HAP-1 (cell line): Measurements from ENCODE around the gene DCLK1.
"Not testable (repeated sequence)": the region's sequence is repeated elsewhere in the genome, so short reads cannot be mapped to it uniquely, and the experiment has no call there.

Experiments used
- DNase-seq, 2 experiments: peaks; one replicate each; pipeline ENCODE4 v3.0.0-alpha.2; 2016 to 2020; ENCODE audit warnings: low spot score in 2 of 2
- H3K27me3 ChIP-seq: fragments of 250-450 bp; sonication (Bioruptor Pico); 2 replicates; pipeline ENCODE4 v1.5.1; 2020; ENCODE audit warnings: low read depth, mild to moderate bottlenecking, moderate library complexity
- H3K36me3 ChIP-seq: fragments of 250-450 bp; sonication (Bioruptor Pico); replicated peaks from 2 replicates; pipeline ENCODE4 v1.5.1; 2020; ENCODE audit warnings: mild to moderate bottlenecking
- H3K4me1 ChIP-seq: fragments of 250-450 bp; sonication (Bioruptor Pico); 2 replicates; pipeline ENCODE4 v1.5.1; 2020; ENCODE audit warnings: mild to moderate bottlenecking
- H3K4me3 ChIP-seq: fragments of 250-450 bp; sonication (Bioruptor Pico); 2 replicates; pipeline ENCODE4 v1.5.1; 2020; ENCODE audit warnings: mild to moderate bottlenecking, moderate library complexity
- H3K9me3 ChIP-seq: fragments of 250-450 bp; sonication (Bioruptor Pico); 2 replicates; pipeline ENCODE4 v1.5.1; 2020; ENCODE audit warnings: mild to moderate bottlenecking, moderate library complexity
- in situ Hi-C: fragments of 300-500 bp; cut with MboI; formaldehyde crosslinking; loops from 3 replicates; pipeline ENCODE4 v1.14.3; 2020; ENCODE audit warnings: low sequenced_read_pairs, inconsistent platforms, mixed read lengths

Gene DCLK1

DNA sequence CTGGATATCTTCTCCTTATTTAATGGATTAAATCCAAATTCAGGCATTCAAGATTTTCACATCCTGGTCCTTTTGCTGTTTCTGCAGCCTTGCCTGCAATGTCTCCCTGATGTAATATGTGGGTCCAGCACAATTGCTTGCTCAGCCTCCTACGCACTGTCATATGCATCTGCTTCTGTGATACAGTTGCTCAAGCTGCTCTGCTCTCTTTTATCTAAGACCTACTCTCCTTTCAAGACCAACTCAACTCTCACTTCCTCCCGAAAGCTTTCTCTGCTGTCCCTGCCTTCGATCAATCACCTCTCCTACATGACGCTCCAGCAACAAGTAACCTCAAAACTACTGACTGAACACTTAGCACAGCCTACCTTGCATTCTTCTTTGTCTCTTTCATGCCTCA lies 138.2 kb downstream of the DCLK1 start:
- no peak for DNase-seq
- Histone ChIP-seq H3K9me3 (no peaks in the 10 kb centered on the region), H3K4me1 (peaks cover 6% of the 10 kb centered on the region; the same call in 1 of the 2 replicates), H3K36me3 (no peaks in the 10 kb centered on the region), H3K27me3 (no peaks in the 10 kb centered on the region), H3K4me3 (no peak overlapping the region)
- in situ Hi-C loops, result no loop called here

GRCh38 chr13:35990196-35990595 lies 141.0 kb downstream of the DCLK1 start:
- Histone ChIP-seq H3K27me3 (no peaks in the 10 kb centered on the region), H3K4me3 (no peak overlapping the region), H3K4me1 (peaks cover 7% of the 10 kb centered on the region; the same call in 1 of the 2 replicates), H3K9me3 (no peaks in the 10 kb centered on the region), H3K36me3 (no peaks in the 10 kb centered on the region)
- no peak for DNase-seq
- in situ Hi-C loops, result no loop called here

DNA sequence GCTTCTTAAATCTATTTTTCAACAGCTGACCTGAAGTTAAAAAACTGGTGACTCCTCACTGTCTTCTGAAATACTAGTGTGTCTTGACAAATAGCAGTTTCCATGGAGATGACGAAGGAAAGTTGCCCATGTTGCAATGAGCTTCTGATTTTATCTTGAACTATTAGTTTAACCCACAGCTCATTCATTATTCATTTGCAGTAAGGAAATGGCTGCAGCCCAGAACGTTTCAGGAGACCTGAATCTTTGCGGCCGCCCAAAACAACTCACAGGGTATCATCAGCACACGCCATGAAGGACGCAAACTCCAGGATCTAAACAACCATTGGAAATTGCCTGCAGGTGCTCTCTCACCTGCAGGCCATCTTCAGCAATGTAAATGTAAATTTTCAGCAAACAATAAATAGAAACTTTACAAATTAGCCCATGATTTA lies 142.5 kb downstream of the DCLK1 start:
- Histone ChIP-seq H3K4me3 (no peak overlapping the region), H3K4me1 (peaks cover 4% of the 10 kb centered on the region; the same call in 1 of the 2 replicates), H3K27me3 (no peaks in the 10 kb centered on the region), H3K9me3 (no peaks in the 10 kb centered on the region), H3K36me3 (no peaks in the 10 kb centered on the region)
- no peak for DNase-seq
- in situ Hi-C loops, result no loop called here

DNA sequence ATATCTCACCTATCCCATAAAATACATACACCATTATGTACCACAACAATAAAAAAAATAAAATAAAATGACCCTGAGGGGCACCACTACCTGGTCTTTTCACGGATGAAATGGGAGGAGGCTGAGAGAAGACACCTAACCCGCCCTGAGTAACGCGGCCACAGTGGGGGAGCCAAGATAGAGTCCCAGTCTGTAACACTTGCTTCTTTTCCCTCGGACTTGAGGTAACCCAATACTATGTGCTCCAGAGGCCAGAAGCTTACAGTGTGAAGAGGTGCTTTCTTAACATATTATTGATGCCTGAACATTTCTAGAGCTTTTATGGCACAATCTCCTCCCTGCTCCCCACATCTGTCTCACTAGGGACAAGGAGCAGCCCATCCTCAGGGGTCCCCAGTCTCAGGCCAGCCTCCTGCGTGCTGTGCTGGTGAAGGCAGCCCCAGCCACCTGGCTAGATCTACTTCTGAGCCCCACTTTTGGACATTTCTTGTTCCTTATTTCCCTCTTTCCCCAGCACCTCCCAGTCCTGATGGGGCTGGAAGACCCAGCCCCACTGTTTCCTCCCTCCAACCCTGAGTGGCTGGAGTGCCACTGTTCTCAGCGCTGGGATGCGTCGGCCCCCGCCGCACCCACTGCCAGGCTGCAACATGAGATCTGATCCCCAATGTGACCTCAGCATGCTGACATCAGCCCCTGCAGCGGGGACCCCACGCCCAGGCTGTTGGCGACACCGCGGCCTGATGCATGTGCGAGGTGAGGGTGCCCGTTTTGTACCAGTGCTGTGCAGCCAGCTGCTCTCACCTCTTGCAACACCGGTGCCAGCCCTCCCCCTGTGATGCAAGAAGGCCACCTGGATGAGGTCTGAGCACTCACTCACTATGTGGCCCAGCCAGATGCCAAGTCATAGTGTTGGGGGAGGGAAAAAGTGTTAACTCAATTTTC lies 143.3 kb downstream of the DCLK1 start:
- in situ Hi-C loops, result no loop called here

DNA sequence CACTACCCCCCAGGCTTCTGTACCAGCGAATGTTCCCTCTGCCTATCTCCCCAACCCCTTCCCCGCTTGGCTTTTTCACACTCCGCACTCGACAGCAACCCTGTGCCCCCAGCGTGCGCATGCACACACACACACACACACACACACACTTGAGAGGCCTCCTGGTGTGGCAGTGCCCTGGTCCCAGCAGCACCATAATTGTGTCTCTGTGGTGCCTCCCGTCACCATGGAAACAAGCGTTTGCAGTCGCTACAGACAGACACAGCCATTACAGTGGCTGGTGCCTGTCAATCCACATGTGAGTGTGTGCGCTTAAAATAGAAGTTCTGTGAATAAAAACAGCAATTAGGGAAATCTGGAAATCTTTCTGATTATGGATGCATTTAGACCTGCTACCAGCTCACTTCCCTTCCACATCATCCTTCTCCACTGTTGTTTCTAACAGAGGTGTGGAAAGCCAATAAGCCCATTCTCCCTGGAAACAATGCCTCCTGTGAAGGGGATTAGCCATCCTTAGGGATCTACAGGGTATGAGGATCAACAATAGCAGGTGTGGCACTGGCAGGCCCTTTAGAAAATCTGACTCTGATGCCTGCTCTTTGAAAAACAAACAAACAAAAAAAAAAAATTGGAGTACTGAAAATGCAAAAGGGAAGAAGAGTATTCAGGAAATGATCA lies 146.3 kb downstream of the DCLK1 start:
- no peaks in the 10 kb centered on the region for H3K36me3 ChIP-seq
- in situ Hi-C loops, result no loop called here

More for the DNA sequence above, 143.3 kb downstream of the DCLK1 start:
- no peaks in the 10 kb centered on the region for H3K27me3 ChIP-seq
- no peaks in the 10 kb centered on the region for H3K9me3 ChIP-seq
- no peak overlapping the region for H3K4me3 ChIP-seq
- H3K4me1 ChIP-seq, result peaks cover 4% of the 10 kb centered on the region; the same call in 1 of the 2 replicates
- H3K36me3 ChIP-seq, result no peaks in the 10 kb centered on the region
- DNase-seq, result no peak

GRCh38 chr13:35984287-35984686 lies 146.9 kb downstream of the DCLK1 start:
- Histone ChIP-seq H3K4me1 (peaks cover 4% of the 10 kb centered on the region; the same call in 1 of the 2 replicates), H3K4me3 (no peak overlapping the region), H3K36me3 (no peaks in the 10 kb centered on the region), H3K27me3 (no peaks in the 10 kb centered on the region), H3K9me3 (no peaks in the 10 kb centered on the region)
- DNase-seq, result no peak
- in situ Hi-C loops, result no loop called here

More for the DNA sequence above, 146.3 kb downstream of the DCLK1 start:
- Histone ChIP-seq H3K4me1 (peaks cover 4% of the 10 kb centered on the region; the same call in 1 of the 2 replicates), H3K4me3 (no peak overlapping the region), H3K9me3 (no peaks in the 10 kb centered on the region), H3K27me3 (no peaks in the 10 kb centered on the region)
- peak in 1 of 2 experiments; percentile 33 for DNase-seq

GRCh38 chr13:35983703-35984102 lies 147.5 kb downstream of the DCLK1 start:
- in situ Hi-C loops, H3K4me1 ChIP-seq, H3K4me3 ChIP-seq, DNase-seq, H3K36me3 ChIP-seq, H3K9me3 ChIP-seq, H3K27me3 ChIP-seq: not testable (repeated sequence)

DNA sequence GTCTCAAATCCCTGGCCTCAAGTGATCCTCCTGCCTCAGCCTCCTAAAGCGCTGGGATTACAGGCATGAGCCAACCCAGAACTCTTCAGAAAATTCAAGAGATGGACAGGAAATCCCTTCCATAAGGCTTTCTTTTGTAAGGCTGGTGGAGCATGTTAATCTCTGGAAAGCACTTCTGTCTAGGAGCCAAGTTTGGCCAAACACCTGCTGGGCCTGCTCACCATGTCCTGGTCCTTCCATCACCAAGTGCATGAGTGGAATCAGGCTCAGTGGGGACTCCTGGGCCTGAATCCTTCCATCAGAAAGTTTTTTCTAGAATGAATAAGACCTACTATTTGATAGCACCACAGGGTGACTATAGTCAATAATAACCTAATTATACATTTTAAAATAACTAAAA lies 148.0 kb downstream of the DCLK1 start:
- Histone ChIP-seq H3K4me3 (no peak overlapping the region), H3K9me3 (no peaks in the 10 kb centered on the region), H3K27me3 (no peaks in the 10 kb centered on the region), H3K4me1 (peaks cover 4% of the 10 kb centered on the region; the same call in 1 of the 2 replicates), H3K36me3 (no peaks in the 10 kb centered on the region)
- DNase-seq, result no peak
- in situ Hi-C loops, result no loop called here

DNA sequence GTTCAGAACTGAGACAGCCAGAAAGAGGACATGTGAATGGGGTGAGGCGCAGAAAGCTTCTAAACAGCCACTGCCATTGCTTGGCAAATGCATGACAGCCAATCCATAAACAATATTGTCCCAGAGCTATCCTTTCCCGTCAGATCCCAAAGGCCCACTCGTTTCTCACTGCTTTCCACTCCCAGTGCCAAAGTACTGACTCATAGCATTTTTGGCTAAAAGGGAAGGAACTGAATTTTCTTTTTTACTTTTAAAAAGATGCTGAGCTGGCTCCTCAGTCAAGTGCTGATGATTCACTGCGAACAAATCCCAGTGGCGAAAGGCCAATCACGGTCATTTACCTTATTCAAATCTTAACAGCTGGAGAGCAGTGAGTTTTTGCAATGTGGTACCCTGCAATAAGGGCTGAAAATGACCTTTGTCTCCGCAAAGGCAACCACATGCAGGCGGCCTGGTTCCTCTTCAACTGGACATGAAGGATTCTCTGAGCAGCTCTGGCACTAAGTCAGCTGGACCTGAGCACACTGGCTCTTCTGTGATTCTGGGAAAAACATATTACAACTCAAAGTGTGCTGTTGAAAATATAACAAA lies 151.7 kb downstream of the DCLK1 start:
- Histone ChIP-seq H3K4me1 (no peaks in the 10 kb centered on the region), H3K9me3 (peaks cover 4% of the 10 kb centered on the region; the same call in 1 of the 2 replicates), H3K4me3 (no peak overlapping the region), H3K36me3 (no peaks in the 10 kb centered on the region), H3K27me3 (no peaks in the 10 kb centered on the region)
- no peak for DNase-seq
- in situ Hi-C loops, result loop anchor here (5.0 kb wide), 1 partner anchor 298 kb away; no protein-coding TSS in a partner anchor

- Histone ChIP-seq H3K4me3 (no peak overlapping the region), H3K9me3 (peaks cover 4% of the 10 kb centered on the region; the same call in 1 of the 2 replicates), H3K4me1 (no peaks in the 10 kb centered on the region), H3K36me3 (no peaks in the 10 kb centered on the region), H3K27me3 (no peaks in the 10 kb centered on the region)
- peak; percentile 57 to 66 for DNase-seq
- in situ Hi-C loops, result loop anchor here (5.0 kb wide), 1 partner anchor 299 kb away; no protein-coding TSS in a partner anchor
These were observed 152.4 kb downstream of the DCLK1 start for GRCh38 chr13:35978607-35979316.

GRCh38 chr13:35977060-35977459 lies 154.1 kb downstream of the DCLK1 start:
- in situ Hi-C loops, result loop anchor here (5.0 kb wide), 1 partner anchor 300 kb away; no protein-coding TSS in a partner anchor
- H3K4me3 ChIP-seq, result no peak overlapping the region
- no peak for DNase-seq
- no peaks in the 10 kb centered on the region for H3K36me3 ChIP-seq
- no peaks in the 10 kb centered on the region for H3K27me3 ChIP-seq
- H3K9me3 ChIP-seq, result peaks cover 4% of the 10 kb centered on the region; the same call in 1 of the 2 replicates
- H3K4me1 ChIP-seq, result no peaks in the 10 kb centered on the region

- Histone ChIP-seq H3K27me3 (no peaks in the 10 kb centered on the region), H3K36me3 (no peaks in the 10 kb centered on the region), H3K4me1 (no peaks in the 10 kb centered on the region), H3K4me3 (no peak overlapping the region), H3K9me3 (peaks cover 4% of the 10 kb centered on the region; the same call in 1 of the 2 replicates)
- in situ Hi-C loops, result loop anchor here (5.0 kb wide), 1 partner anchor 301 kb away; no protein-coding TSS in a partner anchor
- no peak for DNase-seq
These were observed 155.1 kb downstream of the DCLK1 start for GRCh38 chr13:35976126-35976525.

DNA sequence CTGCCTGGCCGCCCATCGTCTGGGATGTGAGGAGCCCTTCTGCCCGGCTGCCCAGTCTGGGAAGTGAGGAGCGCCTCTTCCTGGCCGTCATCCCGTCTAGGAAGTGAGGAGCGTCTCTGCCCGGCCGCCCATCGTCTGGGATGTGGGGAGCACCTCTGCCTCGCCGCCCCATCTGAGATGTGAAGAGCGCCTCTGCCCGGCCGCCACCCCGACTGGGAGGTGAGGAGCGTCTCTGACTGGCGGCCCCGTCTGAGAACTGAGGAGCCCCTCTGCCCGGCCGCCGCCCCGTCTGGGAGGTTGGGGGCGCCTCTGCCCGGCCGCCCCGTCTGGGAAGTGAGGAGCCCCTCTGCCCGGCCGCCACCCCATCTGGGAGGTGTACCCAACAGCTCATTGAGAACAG lies 164.2 kb downstream of the DCLK1 start:
- H3K4me3 ChIP-seq, H3K36me3 ChIP-seq, in situ Hi-C loops, H3K9me3 ChIP-seq, DNase-seq, H3K4me1 ChIP-seq, H3K27me3 ChIP-seq: not testable (repeated sequence)
